Cardiac muscle cell (in vitro differentiated cells and primary cell): ENCODE data around the gene RABEP1. TPM values are rescaled to one million over a fixed set of nuclear protein-coding genes. Genes with fewer than 3 reads are reported as not detected.
"Not testable (repeated sequence)": the region's sequence is repeated elsewhere in the genome, so short reads cannot be mapped to it uniquely, and the experiment has no call there.

Experiments used
- DNase-seq, 2 donors: peaks; one replicate each; pipeline versions ENCODE4 v3.0.0 to v3.0.0-alpha.2; 2010 to 2017; ENCODE audit warnings: low read depth in 1 of 2, low spot score in 1 of 2
- H3K27ac ChIP-seq: fragments of 200-600 bp; sonication (generic); 2 replicates; pipeline ENCODE4 v1.5.1; 2016
- H3K27me3 ChIP-seq: fragments of 200-600 bp; sonication (generic); 2 replicates; pipeline ENCODE4 v1.6.0; 2016; ENCODE audit warnings: control low read depth
- H3K36me3 ChIP-seq: fragments of 200-600 bp; sonication (generic); 2 replicates; pipeline ENCODE4 v1.5.1; 2016; ENCODE audit warnings: control low read depth
- H3K4me1 ChIP-seq: fragments of 200-600 bp; sonication (generic); 2 replicates; pipeline ENCODE4 v1.8.1; 2017; ENCODE audit warnings: low read depth, mild to moderate bottlenecking, mixed run types
- H3K4me3 ChIP-seq: fragments of 200-600 bp; sonication (generic); 2 replicates; pipeline ENCODE4 v1.5.1; 2016; ENCODE audit warnings: mild to moderate bottlenecking
- H3K9me3 ChIP-seq: fragments of 200-600 bp; sonication (generic); 2 replicates; pipeline ENCODE4 v1.5.1; 2017; ENCODE audit warnings: low read depth, mild to moderate bottlenecking, control low read depth
- polyA plus RNA-seq: library from polyadenylated mRNA; unstranded; fragments of >200 nt; fragmentation: Nextera tagmentation; extraction: Ambion mirVana; gene quantifications from 2 replicates; pipeline ENCODE4 v1.2.1, GENCODE V29; 2016
- total RNA-seq: library from RNA; depleted of rRNA; stranded (reverse); fragments of >200 nt; gene quantifications from 2 replicates; pipeline ENCODE4 v1.2.3, GENCODE V29; 2016
- TF ChIP-seq, protein P1 (sequence below): IDR thresholded peaks from 2 replicates; pipeline ENCODE4 v1.5.1; 2012; ENCODE audit warnings: low read depth, mild to moderate bottlenecking, low read length

RABEP1 gene
- total and polyA plus RNA-seq, 2 experiments from 2014 or later: 36.0 to 37.5 TPM

DNA sequence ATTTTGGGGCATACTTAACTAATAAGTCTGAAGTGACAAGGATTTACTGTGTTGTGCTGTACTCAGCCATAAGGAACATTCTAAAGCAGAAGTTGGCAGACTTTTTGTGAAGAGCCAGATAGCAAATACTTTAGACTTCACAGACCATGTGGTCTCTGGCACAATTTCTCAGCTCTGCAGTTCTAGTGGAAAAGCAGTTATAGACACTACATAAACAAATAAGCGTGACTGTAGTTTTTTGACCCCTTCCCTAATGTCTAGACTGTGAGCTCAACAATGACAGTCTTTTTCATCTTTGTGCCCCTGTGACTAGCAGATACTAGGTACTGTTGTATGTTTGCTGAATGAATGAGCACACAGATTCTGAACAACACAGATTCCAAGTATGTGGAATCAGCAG, 142.8 kb downstream of the RABEP1 start:
- Histone ChIP-seq H3K27me3 (no peaks in the 10 kb centered on the region), H3K27ac (no peak overlapping the region), H3K9me3 (no peaks in the 10 kb centered on the region), H3K4me1 (peaks cover 10% of the 10 kb centered on the region), H3K4me3 (no peak overlapping the region), H3K36me3 (peaks cover 74% of the 10 kb centered on the region)
- TF ChIP-seq, protein P1, sequence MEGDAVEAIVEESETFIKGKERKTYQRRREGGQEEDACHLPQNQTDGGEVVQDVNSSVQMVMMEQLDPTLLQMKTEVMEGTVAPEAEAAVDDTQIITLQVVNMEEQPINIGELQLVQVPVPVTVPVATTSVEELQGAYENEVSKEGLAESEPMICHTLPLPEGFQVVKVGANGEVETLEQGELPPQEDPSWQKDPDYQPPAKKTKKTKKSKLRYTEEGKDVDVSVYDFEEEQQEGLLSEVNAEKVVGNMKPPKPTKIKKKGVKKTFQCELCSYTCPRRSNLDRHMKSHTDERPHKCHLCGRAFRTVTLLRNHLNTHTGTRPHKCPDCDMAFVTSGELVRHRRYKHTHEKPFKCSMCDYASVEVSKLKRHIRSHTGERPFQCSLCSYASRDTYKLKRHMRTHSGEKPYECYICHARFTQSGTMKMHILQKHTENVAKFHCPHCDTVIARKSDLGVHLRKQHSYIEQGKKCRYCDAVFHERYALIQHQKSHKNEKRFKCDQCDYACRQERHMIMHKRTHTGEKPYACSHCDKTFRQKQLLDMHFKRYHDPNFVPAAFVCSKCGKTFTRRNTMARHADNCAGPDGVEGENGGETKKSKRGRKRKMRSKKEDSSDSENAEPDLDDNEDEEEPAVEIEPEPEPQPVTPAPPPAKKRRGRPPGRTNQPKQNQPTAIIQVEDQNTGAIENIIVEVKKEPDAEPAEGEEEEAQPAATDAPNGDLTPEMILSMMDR: no peak
- no peak for DNase-seq

DNA sequence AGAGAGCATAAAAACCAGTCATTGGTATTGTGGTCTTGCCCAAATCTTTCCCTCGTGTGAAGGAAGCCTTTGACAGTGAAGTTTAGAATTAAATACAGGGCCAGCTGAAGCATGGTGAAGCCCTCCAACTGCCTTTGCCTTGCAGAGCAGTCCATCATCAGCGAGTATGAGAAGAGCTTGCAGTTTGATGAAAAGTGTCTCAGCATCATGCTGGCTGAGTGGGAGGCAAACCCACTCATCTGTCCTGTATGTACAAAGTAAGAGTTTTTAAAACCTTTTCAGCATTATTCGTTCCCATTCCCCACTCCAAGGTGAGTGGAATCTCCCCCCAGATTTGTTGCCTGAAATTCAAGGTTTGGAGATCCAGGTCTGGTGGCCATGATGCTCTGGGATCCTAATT, 143.7 kb downstream of the RABEP1 start:
- H3K36me3 ChIP-seq: peaks cover 81% of the 10 kb centered on the region
- H3K27me3 ChIP-seq: no peaks in the 10 kb centered on the region
- H3K4me1 ChIP-seq: peaks cover 8% of the 10 kb centered on the region
- H3K9me3 ChIP-seq: no peaks in the 10 kb centered on the region
- no peak overlapping the region for H3K4me3 ChIP-seq
- DNase-seq: no peak
- TF ChIP-seq, protein P1: no peak
- no peak overlapping the region for H3K27ac ChIP-seq

GRCh38 chr17:5429191-5429887, 147.3 kb downstream of the RABEP1 start:
- TF ChIP-seq, protein P1: no peak
- no peak overlapping the region for H3K27ac ChIP-seq
- H3K36me3 ChIP-seq: peaks cover 85% of the 10 kb centered on the region

GRCh38 chr17:5430413-5430999, 148.4 kb downstream of the RABEP1 start:
- H3K4me1 ChIP-seq: no peaks in the 10 kb centered on the region
- no peaks in the 10 kb centered on the region for H3K27me3 ChIP-seq
- no peaks in the 10 kb centered on the region for H3K9me3 ChIP-seq
- DNase-seq: no peak
- no peak overlapping the region for H3K4me3 ChIP-seq
- TF ChIP-seq, protein P1: no peak
- peaks cover 84% of the 10 kb centered on the region for H3K36me3 ChIP-seq
- H3K27ac ChIP-seq: peak overlapping the region; percentile 62

More at GRCh38 chr17:5429191-5429887, 147.3 kb downstream of the RABEP1 start:
- DNase-seq: no peak
- no peaks in the 10 kb centered on the region for H3K9me3 ChIP-seq
- H3K4me3 ChIP-seq: no peak overlapping the region
- H3K27me3 ChIP-seq: no peaks in the 10 kb centered on the region
- no peaks in the 10 kb centered on the region for H3K4me1 ChIP-seq

- not testable (repeated sequence) for H3K4me1 ChIP-seq, H3K9me3 ChIP-seq, H3K27me3 ChIP-seq, H3K4me3 ChIP-seq, DNase-seq
- Histone ChIP-seq H3K27ac (peak overlapping the region; percentile 62), H3K36me3 (peaks cover 79% of the 10 kb centered on the region)
These were observed 149.2 kb downstream of the RABEP1 start for GRCh38 chr17:5431234-5431633.

DNA sequence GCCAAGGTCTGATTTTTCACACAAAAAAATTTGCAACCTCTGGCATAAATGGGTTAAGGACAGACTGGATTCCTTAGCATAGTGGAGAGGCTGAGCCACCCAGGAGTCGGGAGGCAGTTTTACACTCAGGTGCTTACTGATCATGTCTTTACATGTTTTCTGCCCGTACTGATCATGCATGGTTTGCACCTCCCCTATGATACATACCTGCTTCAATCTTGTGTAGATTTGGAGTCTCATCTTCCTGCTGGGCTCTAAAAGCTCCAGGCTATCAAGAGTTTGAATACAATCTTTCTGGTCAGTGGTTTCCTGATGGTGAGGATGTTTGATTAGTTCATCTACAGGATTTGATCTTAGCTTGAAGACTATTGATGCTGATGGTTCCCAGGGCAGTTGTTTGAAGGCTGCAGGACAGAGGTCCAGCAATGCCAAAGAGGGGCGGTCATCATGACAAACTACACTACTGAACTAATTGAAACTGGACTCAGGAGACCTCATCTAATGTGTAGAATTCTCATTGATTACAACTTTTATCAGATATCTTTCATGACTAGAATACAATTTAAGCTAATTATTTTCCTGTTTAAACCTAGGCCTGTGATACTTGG, 150.0 kb downstream of the RABEP1 start:
- H3K27ac ChIP-seq: peak overlapping the region; percentile 62
- peaks cover 76% of the 10 kb centered on the region for H3K36me3 ChIP-seq
- no peaks in the 10 kb centered on the region for H3K27me3 ChIP-seq
- DNase-seq: no peak
- H3K9me3 ChIP-seq: no peaks in the 10 kb centered on the region
- H3K4me1 ChIP-seq: no peaks in the 10 kb centered on the region
- no peak overlapping the region for H3K4me3 ChIP-seq
- TF ChIP-seq, protein P1: no peak
